ENCODE measurements around the gene DOCK2.

DOCK2 gene

DNA sequence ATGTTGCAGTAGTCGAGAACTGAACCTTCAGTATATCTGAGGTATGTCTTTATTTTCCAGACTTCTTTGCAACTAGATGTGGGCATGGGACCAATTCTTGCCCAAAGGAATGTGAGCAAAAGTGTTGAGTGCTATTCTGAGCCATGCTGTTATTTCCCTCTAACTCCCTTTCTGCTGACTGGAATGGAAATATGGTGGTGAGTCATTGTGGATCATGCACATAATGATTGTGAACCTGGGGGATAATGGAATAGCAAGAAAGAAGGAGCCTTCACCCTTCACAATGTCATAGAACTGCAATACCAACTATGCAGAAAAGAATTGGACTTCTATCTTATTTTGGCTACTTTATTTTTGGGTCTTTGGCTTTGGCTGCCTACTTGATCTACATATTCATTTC lies 10.3 kb upstream of the DOCK2 start:
- DNase-seq (ENCODE audit: low spot score) = no peak
- TF ChIP-seq, protein P1, sequence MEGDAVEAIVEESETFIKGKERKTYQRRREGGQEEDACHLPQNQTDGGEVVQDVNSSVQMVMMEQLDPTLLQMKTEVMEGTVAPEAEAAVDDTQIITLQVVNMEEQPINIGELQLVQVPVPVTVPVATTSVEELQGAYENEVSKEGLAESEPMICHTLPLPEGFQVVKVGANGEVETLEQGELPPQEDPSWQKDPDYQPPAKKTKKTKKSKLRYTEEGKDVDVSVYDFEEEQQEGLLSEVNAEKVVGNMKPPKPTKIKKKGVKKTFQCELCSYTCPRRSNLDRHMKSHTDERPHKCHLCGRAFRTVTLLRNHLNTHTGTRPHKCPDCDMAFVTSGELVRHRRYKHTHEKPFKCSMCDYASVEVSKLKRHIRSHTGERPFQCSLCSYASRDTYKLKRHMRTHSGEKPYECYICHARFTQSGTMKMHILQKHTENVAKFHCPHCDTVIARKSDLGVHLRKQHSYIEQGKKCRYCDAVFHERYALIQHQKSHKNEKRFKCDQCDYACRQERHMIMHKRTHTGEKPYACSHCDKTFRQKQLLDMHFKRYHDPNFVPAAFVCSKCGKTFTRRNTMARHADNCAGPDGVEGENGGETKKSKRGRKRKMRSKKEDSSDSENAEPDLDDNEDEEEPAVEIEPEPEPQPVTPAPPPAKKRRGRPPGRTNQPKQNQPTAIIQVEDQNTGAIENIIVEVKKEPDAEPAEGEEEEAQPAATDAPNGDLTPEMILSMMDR (IDR thresholded peaks at IDR 0.05; ENCODE audit: extremely low read depth, insufficient read depth, missing control alignments) = no peak
- in situ Hi-C loops (cut with MboI; ENCODE audit: low pct_unique_long_range_greater_than_20kb, low sequenced_read_pairs, unreplicated experiment) = no loop called here

DNA sequence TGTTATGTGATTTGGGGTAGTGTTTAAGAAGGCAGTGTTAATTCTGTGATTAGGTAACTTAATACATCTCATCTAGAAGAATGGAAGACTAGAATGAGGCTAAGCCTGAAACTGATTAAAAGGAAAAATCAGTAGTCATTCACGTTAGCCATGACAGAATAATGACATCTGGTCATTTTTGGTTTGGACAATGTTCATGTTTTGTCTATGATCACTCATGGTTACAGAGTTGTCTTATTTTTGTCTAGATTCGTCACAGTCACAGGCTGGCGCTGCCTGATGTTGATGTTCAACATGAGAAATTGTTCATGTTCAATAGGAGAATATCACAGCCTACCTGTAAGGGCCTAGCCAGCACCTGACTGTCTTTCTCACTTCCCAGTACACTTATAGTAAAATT lies 9.5 kb upstream of the DOCK2 start:
- TF ChIP-seq, protein P1 (IDR thresholded peaks at IDR 0.05; ENCODE audit: extremely low read depth, insufficient read depth, missing control alignments) = no peak
- no peak for DNase-seq (ENCODE audit: low spot score)
- in situ Hi-C loops (cut with MboI; ENCODE audit: low pct_unique_long_range_greater_than_20kb, low sequenced_read_pairs, unreplicated experiment) = no loop called here

DNA sequence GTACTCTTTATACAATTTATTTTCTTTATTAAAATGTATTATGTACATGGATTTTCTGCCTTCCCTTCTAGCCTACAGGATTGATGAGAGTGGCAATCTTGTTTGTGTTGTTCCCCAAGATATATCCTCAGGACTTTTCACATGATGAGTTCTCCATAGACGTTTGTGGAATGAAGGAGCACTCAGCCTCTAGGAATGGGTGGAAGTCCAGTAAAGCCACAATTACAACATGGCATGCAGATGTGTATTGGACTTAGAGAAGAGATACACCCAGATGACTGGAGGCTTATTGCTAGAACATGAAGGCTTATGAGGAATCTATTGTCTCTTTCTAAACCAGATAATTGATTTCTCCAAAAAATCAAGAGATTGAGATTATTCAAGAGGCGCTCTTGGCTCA lies 8.2 kb upstream of the DOCK2 start:
- TF ChIP-seq, protein P1 (IDR thresholded peaks at IDR 0.05; ENCODE audit: extremely low read depth, insufficient read depth, missing control alignments) = no peak
- in situ Hi-C loops (cut with MboI; ENCODE audit: low pct_unique_long_range_greater_than_20kb, low sequenced_read_pairs, unreplicated experiment) = no loop called here
- no peak for DNase-seq (ENCODE audit: low spot score)

DNA sequence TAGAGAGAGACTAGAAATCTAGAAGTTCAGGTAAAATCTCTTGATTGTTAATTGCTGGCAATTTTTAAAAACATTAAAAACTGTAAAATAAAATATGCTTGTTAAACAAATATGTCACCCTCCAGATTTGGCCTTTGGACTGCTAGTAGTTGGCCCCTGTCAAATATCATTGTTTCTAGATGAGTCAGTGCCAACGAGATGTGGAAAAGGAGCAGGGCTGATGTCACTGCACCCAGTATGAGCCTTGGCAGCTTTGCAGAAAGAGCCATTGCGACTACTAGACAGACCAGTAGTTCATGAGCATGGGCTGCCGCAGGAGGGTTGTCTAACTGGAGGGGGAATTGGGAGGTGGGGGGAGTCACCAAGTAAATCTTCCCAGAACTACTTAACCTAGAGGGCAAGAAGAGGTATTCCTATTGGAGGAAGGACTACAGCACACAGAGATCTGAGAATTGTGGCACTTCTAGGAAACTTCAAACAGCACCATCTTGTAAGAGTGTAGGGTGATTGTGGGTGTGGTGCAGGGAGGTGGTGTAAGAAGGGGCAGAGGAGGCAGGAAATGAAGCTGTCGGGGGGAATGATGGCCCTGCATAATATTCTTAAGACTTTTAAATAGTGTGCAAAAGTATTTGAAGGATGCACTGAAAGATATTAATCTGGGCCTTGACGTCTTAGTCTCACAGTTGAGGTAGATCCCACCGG lies 7.1 kb upstream of the DOCK2 start:
- in situ Hi-C loops (cut with MboI; ENCODE audit: low pct_unique_long_range_greater_than_20kb, low sequenced_read_pairs, unreplicated experiment) = no loop called here
- TF ChIP-seq, protein P1 (IDR thresholded peaks at IDR 0.05; ENCODE audit: extremely low read depth, insufficient read depth, missing control alignments) = no peak
- DNase-seq (ENCODE audit: low spot score) = no peak

DNA sequence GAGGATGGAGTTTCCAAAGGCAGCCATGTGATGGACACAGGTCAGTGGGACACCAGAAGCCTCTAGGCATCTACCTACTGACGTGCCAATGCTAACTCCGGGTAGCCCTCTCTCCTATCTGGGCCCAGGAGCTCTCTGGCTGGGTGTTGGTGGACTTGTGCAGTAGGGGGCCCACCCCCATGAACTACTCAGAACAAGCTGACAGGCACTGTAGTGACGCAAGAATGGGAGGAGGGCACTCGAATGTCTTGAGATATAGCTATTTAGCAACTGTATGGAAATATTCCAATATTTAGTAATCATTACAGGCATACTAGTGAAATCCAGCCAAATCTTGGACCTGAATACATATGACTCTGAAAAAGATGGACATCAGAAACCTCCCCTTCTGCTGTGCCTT lies 5.7 kb upstream of the DOCK2 start:
- DNase-seq (ENCODE audit: low spot score) = no peak
- in situ Hi-C loops (cut with MboI; ENCODE audit: low pct_unique_long_range_greater_than_20kb, low sequenced_read_pairs, unreplicated experiment) = no loop called here
- TF ChIP-seq, protein P1 (IDR thresholded peaks at IDR 0.05; ENCODE audit: extremely low read depth, insufficient read depth, missing control alignments) = no peak

DNA sequence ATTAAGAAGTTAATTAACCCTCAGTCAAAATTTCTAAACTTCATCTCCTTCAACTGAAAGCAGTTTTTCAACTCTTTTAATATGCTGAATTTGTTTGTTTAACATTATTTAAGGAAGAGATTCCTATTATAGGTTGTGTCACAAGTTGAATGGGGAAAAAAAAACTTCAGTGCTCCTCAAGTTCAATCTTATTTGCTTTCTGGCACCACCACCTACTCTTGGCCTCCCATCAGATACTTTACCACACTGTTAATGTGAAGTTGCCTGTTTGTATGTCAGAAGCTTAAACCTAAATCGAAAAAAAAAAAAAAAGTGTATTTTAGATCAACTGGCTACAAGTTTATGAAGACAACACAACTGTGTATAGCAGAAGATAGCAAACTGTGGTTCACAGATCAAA lies 4.1 kb upstream of the DOCK2 start:
- in situ Hi-C loops (cut with MboI; ENCODE audit: low pct_unique_long_range_greater_than_20kb, low sequenced_read_pairs, unreplicated experiment) = no loop called here
- no peak for DNase-seq (ENCODE audit: low spot score)
- TF ChIP-seq, protein P1 (IDR thresholded peaks at IDR 0.05; ENCODE audit: extremely low read depth, insufficient read depth, missing control alignments) = no peak

Measured in GM13977 (cell line).